Measurements from ENCODE around the gene GIMAP1.

GIMAP1 gene

DNA sequence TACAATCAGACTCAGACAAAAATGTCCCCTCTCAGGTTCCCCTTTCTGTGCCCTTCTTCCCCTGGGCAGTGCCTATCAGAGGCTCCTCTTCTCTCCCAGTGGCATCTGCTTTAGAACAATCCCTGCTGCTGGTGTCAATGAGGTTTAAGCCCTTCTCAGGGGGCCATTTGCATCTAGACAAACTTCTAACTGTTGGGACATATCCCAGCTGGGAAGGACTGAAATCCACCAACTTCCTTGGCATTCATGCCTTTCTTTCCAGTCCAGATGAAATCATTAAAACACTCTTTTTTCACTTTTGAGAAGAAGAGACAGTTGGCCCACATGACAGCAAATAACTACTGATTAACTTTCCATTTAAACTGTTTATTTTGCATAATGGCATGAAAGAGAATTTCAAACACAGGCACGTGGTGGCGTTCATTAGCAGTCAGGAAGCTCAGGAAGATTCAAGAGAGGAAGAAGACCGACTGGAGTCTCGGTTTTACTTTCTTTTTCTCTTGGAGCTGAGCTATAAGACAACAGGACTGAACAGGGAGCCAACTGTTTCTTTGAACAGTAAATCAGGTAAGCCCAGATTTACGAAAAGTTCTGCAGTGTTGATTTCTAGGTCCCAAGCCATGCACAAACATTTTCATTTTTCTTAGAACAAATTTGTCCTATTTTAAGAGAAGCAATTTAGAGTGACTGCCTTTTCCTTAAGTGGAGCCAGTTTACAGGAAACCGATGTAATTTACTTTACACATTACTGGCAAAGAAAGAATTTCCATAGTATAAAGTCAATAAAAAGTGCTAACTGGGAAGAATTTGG lies 31.0 kb upstream of the GIMAP1 start, which contains the start of gene GIMAP2:
GIMAP2 (plus strand) TSS at position 488 of the 811 bp plus-strand sequence. CDS start 1,354 bp downstream, outside the sequence.
- Histone ChIP-seq H3K4me3 (ENCODE audit: low read depth in 1 of 2, low read length in 2 of 2) (peak within 1 kb of the TSS; percentile 33 to 62), H2AFZ (ENCODE audit: low read depth, low read length) (peak within 1 kb of the TSS; percentile 59), H3K9ac (ENCODE audit: low read depth, low read length) (peak within 1 kb of the TSS; percentile 76), H3K27me3 (ENCODE audit: insufficient read depth, low read length, poor library complexity) (no peaks in the 10 kb centered on the region), H3K36me3 (ENCODE audit: insufficient read depth, low read length) (peaks cover 36% of the 10 kb centered on the region), H3K27ac (ENCODE audit: low read length) (peak within 1 kb of the TSS; percentile 89), H3K9me3 (ENCODE audit: insufficient read depth, low read length, severe bottlenecking) (no peaks in the 10 kb centered on the region), H3K4me2 (ENCODE audit: insufficient read depth, low read length) (peak within 1 kb of the TSS; percentile 60), H4K20me1 (ENCODE audit: insufficient read depth, low read length) (no peaks in the 10 kb centered on the region), H3K79me2 (ENCODE audit: insufficient read depth, low read length) (peaks cover 68% of the 10 kb centered on the region), H3K4me1 (ENCODE audit: insufficient read depth, low read length) (peaks cover 68% of the 10 kb centered on the region)
- TF ChIP-seq, protein P1, sequence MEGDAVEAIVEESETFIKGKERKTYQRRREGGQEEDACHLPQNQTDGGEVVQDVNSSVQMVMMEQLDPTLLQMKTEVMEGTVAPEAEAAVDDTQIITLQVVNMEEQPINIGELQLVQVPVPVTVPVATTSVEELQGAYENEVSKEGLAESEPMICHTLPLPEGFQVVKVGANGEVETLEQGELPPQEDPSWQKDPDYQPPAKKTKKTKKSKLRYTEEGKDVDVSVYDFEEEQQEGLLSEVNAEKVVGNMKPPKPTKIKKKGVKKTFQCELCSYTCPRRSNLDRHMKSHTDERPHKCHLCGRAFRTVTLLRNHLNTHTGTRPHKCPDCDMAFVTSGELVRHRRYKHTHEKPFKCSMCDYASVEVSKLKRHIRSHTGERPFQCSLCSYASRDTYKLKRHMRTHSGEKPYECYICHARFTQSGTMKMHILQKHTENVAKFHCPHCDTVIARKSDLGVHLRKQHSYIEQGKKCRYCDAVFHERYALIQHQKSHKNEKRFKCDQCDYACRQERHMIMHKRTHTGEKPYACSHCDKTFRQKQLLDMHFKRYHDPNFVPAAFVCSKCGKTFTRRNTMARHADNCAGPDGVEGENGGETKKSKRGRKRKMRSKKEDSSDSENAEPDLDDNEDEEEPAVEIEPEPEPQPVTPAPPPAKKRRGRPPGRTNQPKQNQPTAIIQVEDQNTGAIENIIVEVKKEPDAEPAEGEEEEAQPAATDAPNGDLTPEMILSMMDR (IDR thresholded peaks at IDR 0.05; ENCODE audit: borderline replicate concordance, extremely low read depth, low read length, poor library complexity, severe bottlenecking): peak; percentile 46
- no peak for TF ChIP-seq EZH2 (IDR thresholded peaks at IDR 0.05; ENCODE audit: borderline replicate concordance, low read depth, low read length, severe bottlenecking)
- DNase-seq (peak; percentile 64), ATAC-seq (ENCODE audit: insufficient read depth, low read depth) (peak; percentile 80)

DNA sequence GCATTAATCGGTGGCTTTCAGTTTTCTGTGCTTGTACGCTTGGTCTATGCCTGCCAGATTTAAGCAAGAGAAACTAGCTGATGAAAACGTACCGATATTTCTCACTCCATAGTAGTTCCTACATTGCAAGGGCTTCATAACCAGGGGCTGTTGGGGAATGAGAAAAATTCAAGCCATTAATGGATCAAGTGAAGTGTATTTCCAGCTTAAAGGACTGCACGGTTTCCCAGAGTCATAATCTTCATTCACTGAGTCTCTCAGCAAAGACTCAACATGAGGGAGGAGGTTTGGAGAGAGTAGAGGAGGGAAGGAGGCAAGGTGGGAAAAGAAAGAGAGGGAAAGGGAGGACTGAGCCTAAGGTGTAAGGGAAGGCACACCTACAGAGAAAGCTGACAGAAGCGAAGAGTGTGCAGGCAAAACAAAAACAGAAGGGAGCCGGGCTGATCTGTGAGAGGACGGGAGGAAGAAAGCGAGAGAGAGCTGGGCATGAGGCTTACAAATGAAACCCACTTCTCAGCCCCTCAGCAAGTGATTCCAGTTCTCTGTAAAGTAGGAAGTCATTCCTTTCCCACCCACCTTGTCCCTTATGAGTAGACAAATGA lies 30.3 kb upstream of the GIMAP1 start:
- Histone ChIP-seq H4K20me1 (ENCODE audit: insufficient read depth, low read length) (no peaks in the 10 kb centered on the region), H3K4me3 (ENCODE audit: low read depth in 1 of 2, low read length in 2 of 2) (peak overlapping the region; percentile 33 to 62), H3K36me3 (ENCODE audit: insufficient read depth, low read length) (peaks cover 43% of the 10 kb centered on the region), H3K27ac (ENCODE audit: low read length) (peak overlapping the region; percentile 89), H3K9ac (ENCODE audit: low read depth, low read length) (peak overlapping the region; percentile 76), H2AFZ (ENCODE audit: low read depth, low read length) (peak overlapping the region; percentile 3; the same call in 1 of the 2 replicates), H3K4me2 (ENCODE audit: insufficient read depth, low read length) (peak overlapping the region; percentile 60), H3K4me1 (ENCODE audit: insufficient read depth, low read length) (peaks cover 75% of the 10 kb centered on the region), H3K27me3 (ENCODE audit: insufficient read depth, low read length, poor library complexity) (no peaks in the 10 kb centered on the region), H3K9me3 (ENCODE audit: insufficient read depth, low read length, severe bottlenecking) (peaks cover 2% of the 10 kb centered on the region), H3K79me2 (ENCODE audit: insufficient read depth, low read length) (peaks cover 75% of the 10 kb centered on the region)
- TF ChIP-seq EZH2 (IDR thresholded peaks at IDR 0.05; ENCODE audit: borderline replicate concordance, low read depth, low read length, severe bottlenecking): no peak
- TF ChIP-seq, protein P1 (IDR thresholded peaks at IDR 0.05; ENCODE audit: borderline replicate concordance, extremely low read depth, low read length, poor library complexity, severe bottlenecking): no peak
- peak; percentile 49 for DNase-seq
- ATAC-seq (ENCODE audit: insufficient read depth, low read depth): peak; percentile 41

DNA sequence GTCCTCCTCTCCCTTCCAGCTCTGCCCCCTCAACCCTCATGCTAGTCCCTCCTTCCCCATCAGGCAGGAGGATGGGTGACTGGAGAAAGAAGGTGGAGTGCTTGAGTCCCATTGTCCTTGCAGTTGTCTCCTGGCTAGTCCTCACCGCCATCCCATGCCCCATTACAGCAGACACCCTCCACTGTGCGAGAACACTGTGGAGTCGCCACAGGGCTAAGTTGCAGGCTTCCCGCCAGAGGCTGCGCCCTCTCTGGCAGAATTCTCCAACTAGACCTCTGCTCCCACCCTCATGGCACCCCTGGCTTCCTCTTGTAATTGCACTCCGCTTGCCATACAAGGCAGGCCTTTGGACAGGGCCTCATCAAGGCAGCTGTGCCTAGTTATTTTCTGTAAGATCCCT lies 27.8 kb upstream of the GIMAP1 start:
- H3K4me3 ChIP-seq (ENCODE audit: low read depth in 1 of 2, low read length in 2 of 2): peak overlapping the region in 1 of 2 experiments; percentile 45; a peak in 2 of 4 replicates
- H2AFZ ChIP-seq (ENCODE audit: low read depth, low read length): no peak overlapping the region
- H3K27ac ChIP-seq (ENCODE audit: low read length): peak overlapping the region; percentile 72
- TF ChIP-seq EZH2 (IDR thresholded peaks at IDR 0.05; ENCODE audit: borderline replicate concordance, low read depth, low read length, severe bottlenecking): no peak
- TF ChIP-seq, protein P1 (IDR thresholded peaks at IDR 0.05; ENCODE audit: borderline replicate concordance, extremely low read depth, low read length, poor library complexity, severe bottlenecking): peak; percentile 24
- DNase-seq (no peak), ATAC-seq (ENCODE audit: insufficient read depth, low read depth) (no peak)
- peaks cover 94% of the 10 kb centered on the region for H3K4me1 ChIP-seq (ENCODE audit: insufficient read depth, low read length)
- peaks cover 87% of the 10 kb centered on the region for H3K79me2 ChIP-seq (ENCODE audit: insufficient read depth, low read length)
- H3K4me2 ChIP-seq (ENCODE audit: insufficient read depth, low read length): peak overlapping the region; percentile 60
- peaks cover 65% of the 10 kb centered on the region for H3K36me3 ChIP-seq (ENCODE audit: insufficient read depth, low read length)
- H3K9me3 ChIP-seq (ENCODE audit: insufficient read depth, low read length, severe bottlenecking): peaks cover 10% of the 10 kb centered on the region
- no peaks in the 10 kb centered on the region for H4K20me1 ChIP-seq (ENCODE audit: insufficient read depth, low read length)
- H3K27me3 ChIP-seq (ENCODE audit: insufficient read depth, low read length, poor library complexity): no peaks in the 10 kb centered on the region
- peak overlapping the region; percentile 76 for H3K9ac ChIP-seq (ENCODE audit: low read depth, low read length)
